Fibroblast of lung (primary cell): Measurements from ENCODE around the gene CACNA1A. TPM values are rescaled to one million over a fixed set of nuclear protein-coding genes. Genes with fewer than 3 reads are reported as not detected.
"Not testable (repeated sequence)": the region's sequence is repeated elsewhere in the genome, so short reads cannot be mapped to it uniquely, and the experiment has no call there.

Experiments
- DNase-seq, 2 donors: peaks; one replicate each; pipeline versions ENCODE4 v3.0.0 to v3.0.0-alpha.2; 2010; ENCODE audit warnings: low read depth in 2 of 2
- H2AFZ ChIP-seq: 2 replicates; pipeline ENCODE4 v1.5.1; 2012; ENCODE audit warnings: low read length, control low read depth, inconsistent platforms
- H3K27ac ChIP-seq: 2 replicates; pipeline ENCODE4 v1.5.1; 2011; ENCODE audit warnings: low read length, control low read depth; ENCODE audit not compliant: insufficient read depth
- H3K27me3 ChIP-seq: 2 replicates; pipeline ENCODE4 v1.5.1; 2011; ENCODE audit warnings: mild to moderate bottlenecking, low read length; ENCODE audit not compliant: control insufficient read depth, insufficient read depth
- H3K36me3 ChIP-seq: 2 replicates; pipeline ENCODE4 v1.5.1; 2011; ENCODE audit warnings: low read length; ENCODE audit not compliant: control insufficient read depth, insufficient read depth
- H3K4me1 ChIP-seq: 2 replicates; pipeline ENCODE4 v1.5.1; 2011; ENCODE audit warnings: low read length; ENCODE audit not compliant: control insufficient read depth, insufficient read depth; ENCODE audit errors: extremely low read depth
- H3K4me2 ChIP-seq: 2 replicates; pipeline ENCODE4 v1.5.1; 2011; ENCODE audit warnings: low read length, control low read depth; ENCODE audit not compliant: insufficient read depth; ENCODE audit errors: extremely low read depth
- H3K4me3 ChIP-seq, 4 experiments: fragments of 200-600 bp in 1 of 4; sonication (generic) in 1 of 4; replicated peaks in 1 of 4; 2 replicates each; pipeline ENCODE4 v1.5.1; 2011 to 2016; ENCODE audit warnings: low read length in 4 of 4, low read depth in 3 of 4, mild to moderate bottlenecking in 3 of 4, control low read depth in 2 of 4, inconsistent platforms in 1 of 4, mixed read lengths in 1 of 4; ENCODE audit not compliant: insufficient read depth in 1 of 4; ENCODE audit errors: control extremely low read depth in 1 of 4
- H3K79me2 ChIP-seq: 2 replicates; pipeline ENCODE4 v1.5.1; 2012; ENCODE audit warnings: mild to moderate bottlenecking, low read length, inconsistent platforms; ENCODE audit not compliant: control insufficient read depth, insufficient read depth
- H3K9ac ChIP-seq: 2 replicates; pipeline ENCODE4 v1.5.1; 2011; ENCODE audit warnings: mild to moderate bottlenecking, low read length, control low read depth; ENCODE audit not compliant: insufficient read depth
- H3K9me3 ChIP-seq: 2 replicates; pipeline ENCODE4 v1.5.1; 2012; ENCODE audit warnings: low read depth, low read length; ENCODE audit not compliant: control insufficient read depth, insufficient read depth
- H4K20me1 ChIP-seq: 2 replicates; pipeline ENCODE4 v1.5.1; 2011; ENCODE audit warnings: low read length; ENCODE audit not compliant: control insufficient read depth, insufficient read depth; ENCODE audit errors: extremely low read depth
- CTCF ChIP-seq, 2 donors: IDR thresholded peaks in 1 of 2; conservative IDR thresholded peaks in 1 of 2; 1 replicate in 1 of 2; 2 replicates in 1 of 2; pipeline ENCODE4 v1.5.1; 2011 to 2012; ENCODE audit warnings: low read length in 2 of 2, control low read depth in 1 of 2, inconsistent platforms in 1 of 2, low read depth in 1 of 2, mild to moderate bottlenecking in 1 of 2
- EZH2 ChIP-seq: IDR thresholded peaks from 2 replicates; pipeline ENCODE4 v1.5.1; 2012; ENCODE audit warnings: low read length, control low read depth, mild to moderate bottlenecking; ENCODE audit errors: missing control alignments
- polyA plus RNA-seq, 2 donors: library from polyadenylated mRNA; depleted of rRNA in 1 of 2; stranded (reverse) in 1 of 2; unstranded in 1 of 2; fragments of >200 nt; gene quantifications; 2 replicates each; pipeline ENCODE4 v1.2.1, GENCODE V29; 2011 to 2012; ENCODE audit warnings: missing spikeins in 1 of 2
- total RNA-seq: library from RNA; depleted of rRNA; stranded (reverse); fragments of >200 nt; gene quantifications from 2 replicates; pipeline ENCODE4 v1.2.1, GENCODE V29; 2014

The CACNA1A gene
- total and polyA plus RNA-seq, 2 donors (not counting 1 experiment from before 2014, with no cell fraction given): 0.96 to 9.7 TPM

- Histone ChIP-seq H3K79me2 (no peaks in the 10 kb centered on the region), H3K36me3 (no peaks in the 10 kb centered on the region), H3K4me3 (no peak overlapping the region), H3K9ac (no peak overlapping the region), H3K4me1 (no peaks in the 10 kb centered on the region), H3K27ac (no peak overlapping the region), H3K27me3 (no peaks in the 10 kb centered on the region), H3K9me3 (no peaks in the 10 kb centered on the region), H4K20me1 (no peaks in the 10 kb centered on the region), H2AFZ (no peak overlapping the region), H3K4me2 (no peak overlapping the region)
- no peak for DNase-seq
- TF ChIP-seq CTCF (conservative IDR thresholded peaks at IDR 0.05 in 1 of 2, IDR thresholded peaks at IDR 0.05 in 1 of 2; ENCODE audit: low read depth in 1 of 2, low read length in 2 of 2) (no peak), EZH2 (no peak)
These were observed 315.3 kb downstream of the CACNA1A start for GRCh38 chr19:13190781-13191540.

GRCh38 chr19:13189600-13189999, 316.7 kb downstream of the CACNA1A start:
- no peaks in the 10 kb centered on the region for H3K36me3 ChIP-seq
- no peaks in the 10 kb centered on the region for H3K79me2 ChIP-seq
- no peaks in the 10 kb centered on the region for H3K4me1 ChIP-seq
- no peak overlapping the region for H3K4me2 ChIP-seq
- H3K4me3 ChIP-seq: no peak overlapping the region
- no peak for DNase-seq
- no peaks in the 10 kb centered on the region for H3K27me3 ChIP-seq
- no peak overlapping the region for H3K27ac ChIP-seq
- no peak overlapping the region for H3K9ac ChIP-seq
- no peak overlapping the region for H2AFZ ChIP-seq
- H3K9me3 ChIP-seq: no peaks in the 10 kb centered on the region
- no peaks in the 10 kb centered on the region for H4K20me1 ChIP-seq
- TF ChIP-seq CTCF (conservative IDR thresholded peaks at IDR 0.05 in 1 of 2, IDR thresholded peaks at IDR 0.05 in 1 of 2; ENCODE audit: low read depth in 1 of 2, low read length in 2 of 2): no peak

GRCh38 chr19:13187419-13187818, 318.9 kb downstream of the CACNA1A start:
- Histone ChIP-seq H4K20me1 (no peaks in the 10 kb centered on the region), H3K27me3 (no peaks in the 10 kb centered on the region), H3K27ac (no peak overlapping the region), H3K9me3 (no peaks in the 10 kb centered on the region), H2AFZ (no peak overlapping the region), H3K4me2 (no peak overlapping the region), H3K36me3 (no peaks in the 10 kb centered on the region), H3K79me2 (no peaks in the 10 kb centered on the region), H3K4me1 (no peaks in the 10 kb centered on the region), H3K9ac (no peak overlapping the region), H3K4me3 (no peak overlapping the region)
- no peak for TF ChIP-seq EZH2
- no peak for TF ChIP-seq CTCF (conservative IDR thresholded peaks at IDR 0.05 in 1 of 2, IDR thresholded peaks at IDR 0.05 in 1 of 2; ENCODE audit: low read depth in 1 of 2, low read length in 2 of 2)
- DNase-seq: no peak

GRCh38 chr19:13186688-13187087, 319.6 kb downstream of the CACNA1A start:
- not testable (repeated sequence) for H3K4me3 ChIP-seq, H4K20me1 ChIP-seq, DNase-seq, H3K27me3 ChIP-seq, H3K9ac ChIP-seq, H3K27ac ChIP-seq, H3K4me2 ChIP-seq, H3K9me3 ChIP-seq, H3K36me3 ChIP-seq, H3K4me1 ChIP-seq, H2AFZ ChIP-seq, H3K79me2 ChIP-seq
